ENCODE measurements around the gene SMARCB1. TPM values are rescaled to one million over a fixed set of nuclear protein-coding genes. Genes with fewer than 3 reads are reported as not detected.

Gene SMARCB1
- total RNA-seq, 1 experiment from 2014 or later, result 136 TPM

DNA sequence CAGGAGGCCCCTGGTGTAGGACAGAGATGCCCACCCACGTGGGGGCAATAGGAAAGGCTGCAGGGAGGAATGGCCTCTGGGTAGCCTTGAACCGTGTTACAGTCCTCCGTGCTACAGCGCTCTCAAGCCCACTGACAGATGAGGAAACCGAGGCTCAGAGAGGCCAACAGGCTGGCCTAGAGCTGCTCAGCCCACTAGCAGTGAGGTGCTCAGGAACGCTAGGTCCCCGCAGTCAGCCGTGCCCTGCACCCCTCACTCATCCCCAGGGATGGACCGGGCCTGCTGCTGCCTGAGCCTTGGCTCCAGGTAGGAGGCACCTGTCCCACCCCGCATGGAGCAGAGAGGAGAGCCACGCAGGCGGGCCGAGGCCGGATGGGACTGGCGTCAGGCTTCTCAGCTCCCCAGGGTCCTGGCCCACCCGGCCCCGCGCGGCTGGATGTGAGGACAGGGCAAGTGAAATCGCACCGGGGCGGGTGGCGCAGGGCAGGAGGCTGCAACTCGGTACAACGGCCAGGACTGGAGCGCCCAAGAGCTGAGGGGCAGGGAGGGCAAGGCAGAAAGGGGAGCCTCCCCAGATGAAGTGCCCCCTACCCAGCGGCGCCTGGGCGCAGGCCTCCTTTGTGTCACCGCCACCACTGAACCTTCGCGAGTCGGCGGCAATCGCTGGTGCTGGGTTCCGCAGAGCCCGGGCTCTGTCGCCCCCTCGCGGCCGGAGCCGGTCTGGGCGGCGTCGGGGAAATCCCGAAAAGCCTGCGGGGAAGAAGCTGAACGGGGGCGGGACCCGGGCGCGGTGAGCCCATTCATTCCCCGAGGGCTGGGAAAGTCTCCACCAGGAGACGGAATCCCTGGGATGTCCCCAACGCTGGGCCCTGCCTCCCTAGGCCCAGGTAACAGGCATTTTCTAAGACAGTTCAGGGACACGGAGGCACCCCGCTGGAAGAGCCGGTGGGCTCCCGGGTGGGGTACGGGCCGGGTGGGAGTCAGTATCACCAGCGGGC, 62.5 kb downstream of the SMARCB1 start:
- Mint-ChIP-seq H3K4me1 (peaks cover 24 to 40% of the 10 kb centered on the region in 2 experiments), H3K27ac (no peak overlapping the region), H3K27me3 (ENCODE audit: low read depth) (peaks cover 18% of the 10 kb centered on the region), H3K9me3 (no peaks in the 10 kb centered on the region; a peak in 1 of 5 replicates), H3K4me3 (no peak overlapping the region), H3K36me3 (ENCODE audit: insufficient read depth in 1 of 3, low read depth in 3 of 3) (no peaks in the 10 kb centered on the region)
- Histone ChIP-seq H2AK5ac (ENCODE audit: insufficient read length, low read length) (no peak overlapping the region), H2BK15ac (ENCODE audit: low read depth, low read length) (no peak overlapping the region), H4K20me1 (ENCODE audit: control insufficient read depth, insufficient read depth, insufficient read length) (no peaks in the 10 kb centered on the region), H4K5ac (ENCODE audit: insufficient read length, low read depth, low read length) (no peak overlapping the region), H3K27me3 (ENCODE audit: insufficient read depth, low read length) (no peaks in the 10 kb centered on the region), H3K9ac (ENCODE audit: extremely low read depth, insufficient read length, low read length) (no peak overlapping the region), H3K23me2 (ENCODE audit: insufficient read length, low read depth, low read length, poor library complexity, severe bottlenecking) (peaks cover 3% of the 10 kb centered on the region), H3K56ac (ENCODE audit: insufficient read length, low read depth, low read length) (no peak overlapping the region), H2BK20ac (ENCODE audit: low read depth, low read length, poor library complexity, severe bottlenecking) (no peak overlapping the region), H4K91ac (ENCODE audit: insufficient read length, low read depth, low read length) (no peak overlapping the region), H2BK5ac (ENCODE audit: insufficient read length, low read length) (no peak overlapping the region), H3K79me2 (ENCODE audit: insufficient read depth, low read length) (no peaks in the 10 kb centered on the region), H3K4me2 (ENCODE audit: insufficient read depth, insufficient read length, low read length) (no peak overlapping the region), H3K14ac (ENCODE audit: insufficient read depth, low read length) (0 out of 2 replicates have a peak overlapping the region, but pooled peaks have one; percentile 73), H3K4me1 (ENCODE audit: insufficient read depth, low read length) (no peaks in the 10 kb centered on the region; the same call in 1 of the 2 replicates), H3K27ac (ENCODE audit: insufficient read length, low read depth, low read length) (no peak overlapping the region), H2AFZ (ENCODE audit: low read length) (no peak overlapping the region), H3T11ph (ENCODE audit: low read length) (no peak overlapping the region), H3K79me1 (ENCODE audit: insufficient read depth, low read depth, low read length, poor library complexity, severe bottlenecking) (no peaks in the 10 kb centered on the region), H3K18ac (ENCODE audit: insufficient read length, low read depth, low read length) (peak overlapping the region; percentile 56), H3K23ac (ENCODE audit: insufficient read length, low read depth, low read length) (no peak overlapping the region), H3K4ac (ENCODE audit: low read depth, low read length) (no peak overlapping the region), H3K9me3 (ENCODE audit: control insufficient read depth, low read depth, low read length) (no peaks in the 10 kb centered on the region), H4K8ac (replicated peaks; ENCODE audit: insufficient read length, low read depth, low read length) (no peak overlapping the region), H2BK12ac (ENCODE audit: insufficient read length, low read depth, low read length) (no peak overlapping the region), H2BK120ac (ENCODE audit: low read depth, low read length, poor library complexity, severe bottlenecking) (no peak overlapping the region)
- WGBS (ENCODE audit: extremely low coverage, insufficient read length, low lambda C conversion rate), result no CpG with 5 or more reads among the region's 62 CpGs
- DNase-seq, result peak; percentile 95
- TF ChIP-seq, protein P1, sequence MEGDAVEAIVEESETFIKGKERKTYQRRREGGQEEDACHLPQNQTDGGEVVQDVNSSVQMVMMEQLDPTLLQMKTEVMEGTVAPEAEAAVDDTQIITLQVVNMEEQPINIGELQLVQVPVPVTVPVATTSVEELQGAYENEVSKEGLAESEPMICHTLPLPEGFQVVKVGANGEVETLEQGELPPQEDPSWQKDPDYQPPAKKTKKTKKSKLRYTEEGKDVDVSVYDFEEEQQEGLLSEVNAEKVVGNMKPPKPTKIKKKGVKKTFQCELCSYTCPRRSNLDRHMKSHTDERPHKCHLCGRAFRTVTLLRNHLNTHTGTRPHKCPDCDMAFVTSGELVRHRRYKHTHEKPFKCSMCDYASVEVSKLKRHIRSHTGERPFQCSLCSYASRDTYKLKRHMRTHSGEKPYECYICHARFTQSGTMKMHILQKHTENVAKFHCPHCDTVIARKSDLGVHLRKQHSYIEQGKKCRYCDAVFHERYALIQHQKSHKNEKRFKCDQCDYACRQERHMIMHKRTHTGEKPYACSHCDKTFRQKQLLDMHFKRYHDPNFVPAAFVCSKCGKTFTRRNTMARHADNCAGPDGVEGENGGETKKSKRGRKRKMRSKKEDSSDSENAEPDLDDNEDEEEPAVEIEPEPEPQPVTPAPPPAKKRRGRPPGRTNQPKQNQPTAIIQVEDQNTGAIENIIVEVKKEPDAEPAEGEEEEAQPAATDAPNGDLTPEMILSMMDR (conservative IDR thresholded peaks at IDR 0.05), result peak; percentile 99
